Activated T-helper 1 cell treated with Interleukin-2 at 50 U/mL for 16 hours (primary cell): ENCODE data around the gene IL11.
A peak's percentile ranks its signal among the peaks of the same experiment; 100 is the strongest.
"Not testable (repeated sequence)": the region's sequence is repeated elsewhere in the genome, so short reads cannot be mapped to it uniquely, and the experiment has no call there.

ENCODE experiments used
- DNase-seq: peaks from one replicate; pipeline ENCODE4 v3.0.0-alpha.2; 2020; ENCODE audit warnings: low read depth

The IL11 gene

GRCh38 chr19:55352040-55352439, 18.2 kb downstream of the IL11 start:
- no peak for DNase-seq

- DNase-seq = no peak
These were observed 19.5 kb downstream of the IL11 start for GRCh38 chr19:55350620-55351315.

GRCh38 chr19:55348317-55349034, 21.8 kb downstream of the IL11 start:
- no peak for DNase-seq

GRCh38 chr19:55347442-55348009, 22.7 kb downstream of the IL11 start:
- no peak for DNase-seq

- no peak for DNase-seq
These were observed 23.4 kb downstream of the IL11 start for GRCh38 chr19:55346725-55347441.

GRCh38 chr19:55345818-55346724, 24.2 kb downstream of the IL11 start:
- DNase-seq = no peak

DNA sequence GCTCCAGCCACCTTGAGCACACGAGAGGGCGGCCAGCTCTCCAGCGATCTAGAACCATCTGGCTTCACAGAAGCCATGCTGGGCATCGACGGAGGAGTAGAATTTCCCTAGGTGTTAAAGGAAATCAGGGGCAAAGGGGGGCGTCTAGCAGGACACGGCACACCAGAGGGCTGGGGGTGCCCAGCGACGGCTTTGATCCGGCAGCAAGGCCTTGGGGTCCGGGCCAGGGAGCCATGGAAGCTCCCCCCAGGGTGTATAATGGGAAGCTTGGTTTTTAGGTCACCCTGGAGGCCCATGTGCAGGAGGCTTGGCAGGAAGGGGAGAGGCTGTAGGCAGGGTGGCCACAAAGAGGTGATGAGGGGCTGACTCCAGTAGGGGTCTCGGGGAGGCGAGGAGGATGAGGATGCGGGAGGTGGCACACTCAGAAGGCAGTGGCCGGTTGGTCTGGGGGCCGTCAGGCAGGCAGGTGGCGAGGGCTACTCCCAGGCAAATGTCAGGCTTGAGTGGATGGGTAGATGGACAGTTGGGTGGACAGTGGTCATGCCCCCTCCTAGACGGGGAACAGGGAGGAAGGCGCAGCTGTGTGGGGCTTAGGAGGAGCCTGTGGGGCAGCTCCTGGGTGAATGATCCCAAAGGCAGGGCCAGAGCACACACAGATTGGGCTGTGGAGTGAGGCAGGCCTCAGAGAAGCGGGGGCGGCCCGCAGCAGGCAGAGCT, 25.0 kb downstream of the IL11 start:
- no peak for DNase-seq

DNA sequence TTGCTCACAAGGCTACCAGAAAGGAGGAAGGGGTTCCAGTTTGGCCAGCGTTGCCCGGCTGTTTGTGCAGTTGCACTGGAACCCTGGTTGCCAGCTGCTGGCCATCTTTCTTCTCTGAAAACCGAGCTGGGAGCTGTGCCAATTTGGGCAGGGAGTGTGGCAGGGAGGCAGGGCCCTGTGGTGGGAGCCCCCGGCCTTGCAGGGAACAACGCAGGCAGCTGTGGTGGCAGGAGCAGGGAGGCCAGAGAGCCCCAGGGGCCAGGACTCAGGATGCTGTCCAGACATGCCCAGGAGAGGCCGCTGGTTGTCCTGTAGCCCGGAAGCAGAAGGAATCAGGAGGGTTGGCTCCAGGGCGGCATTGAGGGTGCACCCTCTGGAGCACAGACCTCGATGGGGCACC, 25.8 kb downstream of the IL11 start:
- no peak for DNase-seq

DNA sequence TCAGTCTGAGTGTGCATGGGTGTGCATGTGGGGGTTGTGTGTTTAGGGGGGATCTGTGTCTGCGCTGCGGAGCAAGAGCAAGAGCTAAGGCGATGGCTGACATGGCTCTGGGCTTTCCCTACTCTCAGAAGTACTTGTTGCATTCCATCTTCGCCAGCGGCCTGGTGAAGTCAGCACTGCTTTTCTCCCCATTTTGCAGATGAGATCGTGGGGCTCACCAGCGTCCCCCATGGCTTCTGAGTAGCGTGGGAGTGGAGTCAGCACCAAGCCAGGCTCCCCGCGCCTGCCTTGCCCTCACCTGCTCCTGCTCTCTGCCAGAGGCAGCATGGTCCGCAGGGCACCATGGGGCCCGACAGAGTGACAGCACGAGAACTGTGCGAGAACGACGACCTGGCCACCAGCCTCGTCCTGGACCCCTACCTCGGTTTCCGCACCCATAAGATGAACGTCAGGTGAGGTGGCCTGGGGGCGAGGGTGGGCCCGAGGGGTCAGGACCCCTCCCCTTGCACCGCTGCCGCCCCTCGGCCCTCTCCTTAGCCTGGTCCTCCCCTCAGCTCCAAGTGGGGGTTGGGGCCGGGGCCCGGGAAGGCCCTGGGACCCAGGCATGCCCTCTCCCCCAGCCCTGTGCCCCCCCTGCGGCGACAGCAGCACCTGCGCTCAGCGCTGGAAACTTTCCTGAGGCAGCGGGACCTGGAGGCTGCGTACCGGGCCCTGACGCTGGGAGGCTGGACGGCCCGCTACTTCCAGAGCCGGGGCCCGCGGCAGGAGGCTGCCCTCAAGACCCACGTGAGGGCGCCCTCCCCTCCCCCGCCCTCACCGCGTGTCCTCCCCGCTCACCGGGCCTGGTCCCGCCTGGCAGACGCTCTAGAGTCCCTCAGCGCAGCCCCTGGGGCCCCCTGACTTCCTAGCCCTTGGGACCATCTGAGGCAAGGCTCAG, 28.4 kb downstream of the IL11 start:
- DNase-seq = no peak

- DNase-seq = peak; percentile 17
These were observed 29.1 kb downstream of the IL11 start for GRCh38 chr19:55341171-55341588.

GRCh38 chr19:55340784-55341147, 29.5 kb downstream of the IL11 start:
- DNase-seq = no peak

GRCh38 chr19:55339889-55340783, 30.1 kb downstream of the IL11 start:
- no peak for DNase-seq

- peak; percentile 100 for DNase-seq
These were observed 31.0 kb downstream of the IL11 start, which contains the start of gene KMT5C for GRCh38 chr19:55339105-55339888. Gene KMT5C (plus strand): TSS chr19:55339876. CDS start chr19:55341937, 2,061 bp downstream.

GRCh38 chr19:55336101-55336500, 34.2 kb downstream of the IL11 start:
- DNase-seq = no peak

DNA sequence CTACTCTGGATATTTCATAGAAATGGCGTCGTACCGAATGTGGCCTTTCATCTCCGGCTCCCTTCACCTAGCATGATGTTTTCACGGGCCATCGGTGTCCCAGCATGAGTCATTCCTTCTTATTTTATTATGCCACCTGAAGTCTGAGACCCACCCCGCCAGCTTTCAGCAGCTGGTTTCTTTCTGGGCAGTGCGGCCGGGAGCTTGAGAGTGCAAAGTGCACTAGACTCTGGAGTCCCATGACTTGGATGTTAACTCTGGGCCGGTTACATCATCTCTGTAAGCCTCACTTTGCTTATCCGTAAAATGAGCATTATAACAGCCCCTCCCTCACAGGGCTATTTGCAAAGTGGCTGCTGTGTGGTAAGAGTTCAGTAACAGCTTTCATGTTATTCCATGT, 36.4 kb downstream of the IL11 start:
- DNase-seq = no peak

- DNase-seq = not testable (repeated sequence)
These were observed 40.5 kb downstream of the IL11 start for GRCh38 chr19:55329791-55330190.

- not testable (repeated sequence) for DNase-seq
These were observed 41.4 kb downstream of the IL11 start for GRCh38 chr19:55328774-55329318.

- DNase-seq = no peak
These were observed 45.1 kb downstream of the IL11 start, which contains the start of gene TMEM150B for GRCh38 chr19:55325172-55325571. Gene TMEM150B (minus strand): TSS chr19:55325341. CDS start chr19:55321036, 4,305 bp downstream.
